NCI-H146 treated with DMSO at 0.1 percent for 48 hours (cell line): Measurements from ENCODE around the gene MED10.
"Not testable (repeated sequence)": the region's sequence is repeated elsewhere in the genome, so short reads cannot be mapped to it uniquely, and the experiment has no call there.

ENCODE experiments used
- DNase-seq: peaks from one replicate; lab custom pipeline; 2025; ENCODE audit not compliant: unreplicated experiment; lab: John Stamatoyannopoulos, UW

The MED10 gene

GRCh38 chr5:6376974-6377520 lies 1.3 kb downstream of the MED10 start:
- DNase-seq: no peak

- no peak for DNase-seq
These were observed 5.1 kb downstream of the MED10 start for GRCh38 chr5:6373081-6373846.

GRCh38 chr5:6372251-6373080 lies 5.9 kb downstream of the MED10 start:
- DNase-seq: no peak

- no peak for DNase-seq
These were observed 7.1 kb downstream of the MED10 start for GRCh38 chr5:6371079-6371810.

GRCh38 chr5:6370580-6370979 lies 7.8 kb downstream of the MED10 start:
- no peak for DNase-seq

- DNase-seq: no peak
These were observed 12.3 kb downstream of the MED10 start for GRCh38 chr5:6365977-6366590.

- DNase-seq: no peak
These were observed 13.0 kb downstream of the MED10 start for GRCh38 chr5:6365142-6365976.

- not testable (repeated sequence) for DNase-seq
These were observed 14.8 kb downstream of the MED10 start for GRCh38 chr5:6363454-6364011.

- DNase-seq: no peak
These were observed 15.5 kb downstream of the MED10 start for GRCh38 chr5:6362846-6363245.

- DNase-seq: no peak
These were observed 17.2 kb downstream of the MED10 start for GRCh38 chr5:6361101-6361500.

GRCh38 chr5:6360323-6361072 lies 17.8 kb downstream of the MED10 start:
- DNase-seq: no peak

GRCh38 chr5:6359555-6360322 lies 18.6 kb downstream of the MED10 start:
- DNase-seq: no peak

- no peak for DNase-seq
These were observed 19.9 kb downstream of the MED10 start for GRCh38 chr5:6358434-6358820.

- not testable (repeated sequence) for DNase-seq
These were observed 20.4 kb downstream of the MED10 start for GRCh38 chr5:6357817-6358433.

- no peak for DNase-seq
These were observed 21.7 kb downstream of the MED10 start for GRCh38 chr5:6356578-6357164.

GRCh38 chr5:6355294-6355693 lies 23.1 kb downstream of the MED10 start:
- DNase-seq: no peak

GRCh38 chr5:6354848-6355247 lies 23.5 kb downstream of the MED10 start:
- no peak for DNase-seq
